Upper lobe of left lung (tissue), 4 donors: ENCODE measurements around the gene CLCNKA.

Experiments used
- EP300 ChIP-seq, 4 donors: sonication (generic); formaldehyde crosslinking; IDR thresholded peaks; one replicate each; pipeline ENCODE4 v1.5.1; 2017; ENCODE audit warnings: antibody characterized with exemption in 4 of 4, control low read depth in 2 of 4
- TF ChIP-seq, protein P1 (sequence below), 6 experiments: fragments of 450-650 bp in 4 of 6; fragments of 200-600 bp in 2 of 6; sonication (generic) in 2 of 6; IDR thresholded peaks; one replicate each; pipeline ENCODE4 v1.5.1; 2016 to 2019; ENCODE audit warnings: antibody characterized with exemption in 6 of 6

DNA sequence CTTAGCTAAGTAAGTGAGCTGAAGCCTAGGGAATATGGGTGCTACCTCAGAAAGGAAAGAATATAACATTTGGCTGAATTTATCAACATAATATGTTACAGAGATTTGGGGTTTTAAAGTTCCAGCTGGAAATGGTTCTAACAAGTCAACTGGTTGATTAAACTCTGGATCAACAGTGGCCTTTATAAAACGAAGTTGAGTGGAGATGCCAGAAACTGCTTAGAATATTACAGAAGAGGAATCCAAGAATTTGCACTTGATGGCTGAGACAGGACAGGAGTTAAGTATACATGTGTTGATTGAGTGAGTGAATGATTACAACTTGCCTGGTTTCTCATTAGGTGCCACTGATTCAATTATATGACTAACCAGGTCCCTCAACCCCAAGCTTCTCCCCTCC lies 38.6 kb upstream of the CLCNKA start:
- TF ChIP-seq, protein P1, sequence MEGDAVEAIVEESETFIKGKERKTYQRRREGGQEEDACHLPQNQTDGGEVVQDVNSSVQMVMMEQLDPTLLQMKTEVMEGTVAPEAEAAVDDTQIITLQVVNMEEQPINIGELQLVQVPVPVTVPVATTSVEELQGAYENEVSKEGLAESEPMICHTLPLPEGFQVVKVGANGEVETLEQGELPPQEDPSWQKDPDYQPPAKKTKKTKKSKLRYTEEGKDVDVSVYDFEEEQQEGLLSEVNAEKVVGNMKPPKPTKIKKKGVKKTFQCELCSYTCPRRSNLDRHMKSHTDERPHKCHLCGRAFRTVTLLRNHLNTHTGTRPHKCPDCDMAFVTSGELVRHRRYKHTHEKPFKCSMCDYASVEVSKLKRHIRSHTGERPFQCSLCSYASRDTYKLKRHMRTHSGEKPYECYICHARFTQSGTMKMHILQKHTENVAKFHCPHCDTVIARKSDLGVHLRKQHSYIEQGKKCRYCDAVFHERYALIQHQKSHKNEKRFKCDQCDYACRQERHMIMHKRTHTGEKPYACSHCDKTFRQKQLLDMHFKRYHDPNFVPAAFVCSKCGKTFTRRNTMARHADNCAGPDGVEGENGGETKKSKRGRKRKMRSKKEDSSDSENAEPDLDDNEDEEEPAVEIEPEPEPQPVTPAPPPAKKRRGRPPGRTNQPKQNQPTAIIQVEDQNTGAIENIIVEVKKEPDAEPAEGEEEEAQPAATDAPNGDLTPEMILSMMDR (IDR thresholded peaks at IDR 0.05) = no peak
- TF ChIP-seq EP300 (IDR thresholded peaks at IDR 0.05) = no peak
